Suppressor macrophage (primary cell): ENCODE results near the gene SLC6A4.

Experiments
- DNase-seq, 4 experiments: peaks; one replicate each; pipeline ENCODE4 v3.0.0-alpha.2; 2020 to 2022
- total RNA-seq, 17 experiments: gene quantifications; one replicate each; lab custom pipeline; 2026; ENCODE audit warnings: mixed read lengths in 6 of 17, inconsistent platforms in 3 of 17; lab: John Stamatoyannopoulos, UW

SLC6A4 gene
- 0 to 3.1 (median 0) reads per million in 17 experiments for total RNA-seq

DNA sequence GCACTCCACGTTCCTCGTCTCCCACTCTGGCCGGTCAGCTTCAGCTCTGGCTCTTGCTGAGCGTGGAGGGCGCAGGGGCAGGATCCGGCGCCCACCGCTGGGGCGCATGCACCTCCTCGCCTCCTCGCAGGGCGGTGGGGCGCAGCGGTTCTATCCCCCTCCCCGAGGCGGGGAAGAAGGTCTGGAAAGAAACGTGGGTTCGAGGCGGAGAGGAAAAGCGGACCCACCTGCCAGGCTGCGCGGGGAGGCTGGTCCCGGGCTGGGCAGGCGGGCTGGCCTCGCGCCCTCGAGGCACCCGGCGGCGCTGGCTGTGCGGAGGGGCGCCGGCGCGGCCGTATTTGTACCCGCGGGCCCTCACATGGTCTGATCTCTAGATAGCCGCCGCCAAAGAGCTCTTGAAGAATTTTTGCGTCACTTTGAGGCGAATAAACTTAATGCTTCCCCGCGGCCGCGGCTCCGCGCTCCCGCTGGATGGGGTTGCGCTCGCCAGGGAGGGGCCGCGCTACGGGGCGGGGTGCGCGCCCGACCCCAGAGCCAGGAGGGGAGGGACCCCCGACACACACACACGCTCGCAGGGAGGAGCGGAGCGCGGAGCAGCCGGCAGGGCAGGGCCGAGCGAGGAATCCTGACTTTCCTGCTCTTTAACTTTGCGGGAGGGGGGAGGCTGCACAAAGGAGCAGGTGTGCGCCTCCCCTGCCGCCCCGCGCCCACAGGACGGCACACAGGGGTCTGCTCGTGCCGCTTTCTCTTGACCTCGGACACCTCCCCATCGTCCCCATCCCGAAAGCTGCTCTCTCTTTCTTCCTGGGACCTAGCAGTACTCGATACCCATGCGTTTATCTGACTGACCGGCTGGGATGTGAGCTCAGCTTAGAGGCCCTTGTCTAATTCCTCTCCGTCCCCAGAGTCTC, at the start of gene SLC6A4:
TSS of gene SLC6A4 (minus strand) at position 312 of the 911 bp plus-strand sequence. CDS start 13,739 bp downstream, outside the sequence.
- peak in 3 of 4 experiments; percentile 17 to 21 (median 19) for DNase-seq

DNA sequence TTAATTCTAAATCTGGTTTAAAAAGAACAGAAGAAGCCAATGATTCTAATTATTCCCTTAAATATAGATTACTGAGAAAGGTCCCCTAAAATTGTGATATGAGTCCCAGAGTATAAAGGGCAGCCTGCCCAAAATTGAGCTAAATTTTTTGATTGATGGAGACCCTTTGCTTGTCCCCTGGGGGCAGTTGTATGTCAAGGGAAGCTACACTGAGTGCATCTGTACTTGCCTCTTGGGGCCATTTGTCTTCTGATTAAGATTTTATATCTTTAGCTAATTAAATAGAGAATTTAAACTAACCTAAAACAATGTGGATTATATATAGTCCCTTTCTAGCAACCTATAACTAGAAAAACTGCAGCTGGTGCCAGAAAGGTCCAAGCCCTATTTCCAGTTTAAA, 43.7 kb upstream of the SLC6A4 start:
- DNase-seq, result no peak

- peak in 2 of 4 experiments; percentile 15 to 22 for DNase-seq
These were observed 42.5 kb upstream of the SLC6A4 start for GRCh38 chr17:30278032-30278431.

DNA sequence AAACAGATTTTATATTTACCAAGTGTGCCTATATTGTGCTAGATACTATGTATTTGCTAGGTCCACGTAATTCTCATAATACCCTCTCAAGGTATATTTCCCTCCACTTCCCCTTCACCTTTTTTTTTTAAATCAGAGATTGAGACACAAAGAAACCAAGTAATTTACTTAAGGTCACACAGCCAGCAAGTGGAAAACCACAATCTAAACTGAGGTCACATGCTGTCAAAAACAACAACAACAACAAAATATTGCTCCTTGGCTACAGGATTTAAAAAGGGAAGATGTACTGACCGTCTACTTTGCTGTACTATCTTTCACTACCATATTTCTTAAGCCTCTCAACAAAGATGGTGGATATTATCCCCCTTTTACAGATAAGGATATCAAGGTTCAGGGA, 40.4 kb upstream of the SLC6A4 start:
- DNase-seq, result no peak

- no peak for DNase-seq
These were observed 39.4 kb upstream of the SLC6A4 start for GRCh38 chr17:30274887-30275286.

GRCh38 chr17:30273373-30273772, 37.9 kb upstream of the SLC6A4 start:
- no peak for DNase-seq

DNA sequence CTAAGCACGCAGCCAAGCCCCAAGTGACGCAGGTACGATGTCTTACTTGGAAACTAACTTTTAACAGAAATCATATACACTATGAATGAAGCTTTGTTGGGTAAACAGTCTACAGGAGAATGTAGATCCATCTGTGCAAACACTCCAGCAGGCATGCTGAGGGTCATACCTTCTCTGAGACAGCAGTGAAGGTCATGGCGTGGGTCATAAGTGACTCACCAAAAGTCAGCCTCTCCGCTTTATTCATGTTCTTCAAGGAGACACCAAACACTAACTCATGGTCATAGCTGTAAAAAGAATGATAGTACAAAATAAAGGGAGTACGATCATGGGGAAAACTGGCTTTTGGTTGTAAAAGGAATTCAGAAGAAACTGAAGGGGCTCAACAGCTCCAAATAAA, 35.6 kb upstream of the SLC6A4 start:
- DNase-seq, result no peak

DNA sequence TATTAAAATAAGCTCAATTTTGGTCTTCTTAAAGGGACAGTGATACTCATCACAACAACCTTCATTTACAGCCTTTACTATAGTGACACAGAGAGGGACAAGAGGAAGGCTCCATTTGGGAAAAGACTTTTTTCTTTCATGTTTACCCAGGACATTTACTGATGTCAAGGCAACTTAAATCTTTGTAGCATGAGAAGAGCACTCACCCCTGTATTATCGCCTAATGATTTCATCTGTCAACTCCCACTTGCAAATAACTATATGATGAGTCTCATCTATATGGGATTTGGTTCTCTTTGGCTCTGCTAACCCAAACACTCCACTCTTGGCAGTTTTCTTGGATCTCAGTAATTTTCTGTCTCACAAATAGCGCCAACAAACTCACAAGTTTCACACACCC, 32.1 kb upstream of the SLC6A4 start:
- no peak for DNase-seq

- DNase-seq, result no peak
These were observed 28.2 kb upstream of the SLC6A4 start for GRCh38 chr17:30263552-30264333.

- DNase-seq, result no peak
These were observed 21.4 kb upstream of the SLC6A4 start for GRCh38 chr17:30256756-30257506.

DNA sequence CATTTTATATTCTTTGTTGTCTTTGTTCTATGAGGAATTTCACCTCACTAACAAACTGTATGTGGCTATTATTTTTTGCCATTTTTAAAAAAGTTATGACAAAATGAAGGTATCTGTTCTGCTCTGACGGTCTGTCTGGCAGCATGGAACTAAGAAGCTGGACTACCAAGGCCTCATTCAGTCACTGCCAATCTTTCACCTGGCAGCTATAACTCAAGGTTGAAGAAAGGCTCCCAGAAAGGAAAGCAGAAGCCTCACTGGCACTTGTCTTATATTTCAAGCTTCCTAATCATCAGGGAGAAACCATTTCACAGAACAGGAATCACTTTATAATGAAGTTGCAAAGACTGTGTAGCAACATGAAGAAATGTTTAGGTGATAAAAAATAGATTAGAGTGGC, 18.7 kb upstream of the SLC6A4 start:
- no peak for DNase-seq

GRCh38 chr17:30253312-30253711, 17.8 kb upstream of the SLC6A4 start:
- DNase-seq, result no peak

- no peak for DNase-seq
These were observed 16.4 kb upstream of the SLC6A4 start for GRCh38 chr17:30251931-30252330.

DNA sequence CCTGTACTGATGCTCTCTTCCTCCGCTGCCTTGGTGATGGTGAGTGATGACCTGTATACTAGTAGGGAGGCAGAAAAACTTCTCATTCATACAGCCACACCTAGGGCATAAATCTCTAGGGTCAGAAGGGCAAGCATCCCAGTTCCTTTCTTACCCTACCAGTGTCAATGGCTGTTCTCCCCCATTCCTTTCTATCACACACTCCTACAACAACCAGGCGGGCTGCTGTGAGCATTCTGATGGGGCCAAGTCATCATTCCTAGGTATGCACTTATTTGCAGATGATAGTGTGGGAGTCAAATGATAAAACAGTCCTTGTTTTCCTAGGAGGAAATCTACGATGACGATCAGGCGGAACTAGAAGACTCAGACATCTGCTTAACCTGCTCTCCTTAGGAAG, 14.0 kb upstream of the SLC6A4 start:
- DNase-seq, result no peak

DNA sequence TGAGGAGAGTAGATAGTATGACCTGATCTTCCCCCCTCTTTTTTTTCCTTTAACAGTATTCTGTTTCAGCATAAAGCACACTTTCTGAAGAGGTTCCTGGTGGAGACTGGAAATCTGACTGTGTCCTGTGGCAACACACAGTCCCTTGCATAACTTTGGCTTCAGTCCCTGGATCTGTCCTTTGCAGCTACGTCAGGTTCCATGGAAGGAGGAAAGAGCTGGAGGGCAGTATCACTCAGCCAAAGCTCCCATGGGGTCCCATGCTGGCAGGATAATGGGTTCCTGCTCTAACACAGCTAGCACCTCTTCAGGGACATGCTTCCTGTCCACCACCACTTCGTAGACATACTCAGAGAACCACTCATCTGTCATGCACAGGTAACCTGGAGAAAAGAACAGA, 13.3 kb upstream of the SLC6A4 start:
- no peak for DNase-seq

- DNase-seq, result no peak
These were observed 11.0 kb upstream of the SLC6A4 start for GRCh38 chr17:30246460-30246859.

DNA sequence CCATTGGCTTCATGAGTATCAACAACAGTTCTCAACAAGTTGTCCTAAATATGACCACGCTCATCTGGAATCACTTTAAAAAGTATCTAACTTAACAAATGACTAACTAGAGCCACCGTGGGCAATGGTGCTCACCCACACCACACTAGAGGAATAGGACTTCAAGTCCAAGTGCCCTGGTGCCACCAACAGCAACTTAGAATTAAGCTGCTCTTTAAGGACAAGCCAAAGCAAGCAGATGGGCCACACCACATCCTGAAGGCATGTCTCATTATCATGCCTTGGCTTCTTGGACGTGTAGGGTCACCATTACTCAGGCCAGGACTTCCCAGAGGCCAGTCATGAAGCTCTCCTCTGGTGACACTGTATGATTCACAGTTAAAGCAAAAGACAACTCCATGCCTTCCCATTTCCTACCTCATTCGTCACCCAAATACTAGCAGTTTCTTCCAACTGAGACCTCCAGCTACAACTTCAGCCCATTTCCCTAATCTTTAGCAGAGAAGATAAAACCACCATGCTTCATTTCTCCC, 9.4 kb upstream of the SLC6A4 start:
- DNase-seq, result no peak

DNA sequence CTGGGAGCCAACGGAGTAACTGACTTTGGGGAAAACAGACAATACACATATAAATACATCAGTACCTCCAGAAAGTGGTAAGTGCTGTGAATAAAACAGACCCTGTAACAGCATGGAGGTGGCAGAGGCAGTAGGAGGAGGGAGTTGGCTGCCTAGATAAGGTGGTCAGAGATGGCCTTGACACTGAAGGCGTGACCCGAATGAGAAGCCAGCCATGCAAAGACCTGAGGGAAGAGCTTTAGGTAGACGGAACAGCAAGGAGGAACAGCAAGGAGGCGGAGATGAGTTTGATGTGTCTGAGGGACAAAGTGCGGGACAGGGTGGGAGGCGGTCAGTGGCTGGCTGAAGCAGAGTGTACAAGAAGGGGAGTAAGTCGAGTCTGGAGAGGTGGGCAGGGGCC, 8.1 kb upstream of the SLC6A4 start:
- DNase-seq, result no peak

- DNase-seq, result no peak
These were observed 7.5 kb upstream of the SLC6A4 start for GRCh38 chr17:30243002-30243401.

GRCh38 chr17:30241051-30241450, 5.6 kb upstream of the SLC6A4 start:
- no peak for DNase-seq

GRCh38 chr17:30240177-30240576, 4.7 kb upstream of the SLC6A4 start:
- DNase-seq, result no peak

- no peak for DNase-seq
These were observed 3.6 kb upstream of the SLC6A4 start for GRCh38 chr17:30239089-30239462.
